Measurements from ENCODE around the gene WBP1. TPM values are rescaled to one million over a fixed set of nuclear protein-coding genes. Genes with fewer than 3 reads are reported as not detected.

Gene WBP1
- total RNA-seq: 10 to 100 TPM; 32.9 to 35.9 TPM

DNA sequence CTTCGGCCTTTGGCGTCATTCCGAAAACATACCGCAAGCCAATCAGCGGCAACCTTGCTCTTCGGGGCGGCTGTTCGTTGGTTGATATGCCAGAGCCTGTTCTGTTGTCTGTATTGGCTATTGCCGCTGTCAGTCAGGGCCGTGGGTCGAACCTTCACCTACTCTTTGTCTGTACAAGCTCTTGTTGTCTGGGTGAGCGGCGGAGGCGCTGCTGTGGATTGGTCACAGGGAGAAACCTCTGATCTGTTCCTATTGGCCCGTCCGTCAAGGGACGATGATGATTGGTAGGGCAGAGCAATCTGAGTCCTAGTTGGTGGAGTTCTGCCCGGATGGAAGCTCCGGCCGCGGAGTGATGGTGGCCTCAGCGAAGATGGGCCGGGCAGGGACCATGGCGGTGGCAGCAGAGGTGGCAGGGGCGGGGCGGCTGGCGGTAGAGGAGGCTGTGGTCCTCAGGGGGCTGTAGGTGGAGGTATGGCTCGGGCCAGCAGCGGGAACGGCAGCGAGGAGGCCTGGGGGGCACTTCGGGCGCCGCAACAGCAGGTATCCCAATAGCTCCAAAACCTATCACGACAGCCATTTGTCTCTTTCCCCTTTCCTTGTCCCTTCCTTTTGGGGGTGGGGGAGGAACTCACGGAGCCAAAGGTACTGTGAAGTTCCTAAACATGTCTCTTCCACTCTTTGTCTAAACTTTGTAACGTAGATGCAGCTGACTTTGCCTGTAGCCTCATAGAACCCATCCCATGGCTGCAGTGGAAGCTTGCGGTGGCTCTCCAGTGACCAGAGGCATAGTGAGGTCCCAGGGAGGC, at the start of gene WBP1:
WBP1 (plus strand) TSS at position 307 of the 806 bp plus-strand sequence; CDS start at position 472, 165 bp downstream.
- Mint-ChIP-seq H3K36me3 (peaks cover 20% of the 10 kb centered on the region), H3K9me3 (no peaks in the 10 kb centered on the region), H3K27me3 (peaks cover 2% of the 10 kb centered on the region), H3K4me1 (ENCODE audit: low read depth) (peaks cover 55% of the 10 kb centered on the region), H3K27ac (peak within 1 kb of the TSS; percentile 99), H3K4me3 (peak within 1 kb of the TSS; percentile 87)
- ChIA-PET CTCF (interaction anchor here (0.9 to 3.6 kb wide), 6 partner anchors 8 to 73 kb away, joined by 5 to 19 read pairs (median 8); partner anchors contain the start of genes CCDC142, HTRA2, MRPL53 and TTC31), POLR2A (interaction anchor here (0.9 to 3.2 kb wide), 8 partner anchors 10 to 254 kb away, joined by 3 to 20 read pairs (median 8); partner anchors contain the start of genes AUP1, C2orf81, CCDC142 and DQX1)
- intact Hi-C loops (cut with micrococcal nuclease): loop anchor here (1.0 to 10.0 kb wide), 6 partner anchors 14 to 1224 kb away; partner anchors contain the start of genes AUP1, CCT7, HTRA2 and MRPL53
- peak; percentile 100 for DNase-seq

DNA sequence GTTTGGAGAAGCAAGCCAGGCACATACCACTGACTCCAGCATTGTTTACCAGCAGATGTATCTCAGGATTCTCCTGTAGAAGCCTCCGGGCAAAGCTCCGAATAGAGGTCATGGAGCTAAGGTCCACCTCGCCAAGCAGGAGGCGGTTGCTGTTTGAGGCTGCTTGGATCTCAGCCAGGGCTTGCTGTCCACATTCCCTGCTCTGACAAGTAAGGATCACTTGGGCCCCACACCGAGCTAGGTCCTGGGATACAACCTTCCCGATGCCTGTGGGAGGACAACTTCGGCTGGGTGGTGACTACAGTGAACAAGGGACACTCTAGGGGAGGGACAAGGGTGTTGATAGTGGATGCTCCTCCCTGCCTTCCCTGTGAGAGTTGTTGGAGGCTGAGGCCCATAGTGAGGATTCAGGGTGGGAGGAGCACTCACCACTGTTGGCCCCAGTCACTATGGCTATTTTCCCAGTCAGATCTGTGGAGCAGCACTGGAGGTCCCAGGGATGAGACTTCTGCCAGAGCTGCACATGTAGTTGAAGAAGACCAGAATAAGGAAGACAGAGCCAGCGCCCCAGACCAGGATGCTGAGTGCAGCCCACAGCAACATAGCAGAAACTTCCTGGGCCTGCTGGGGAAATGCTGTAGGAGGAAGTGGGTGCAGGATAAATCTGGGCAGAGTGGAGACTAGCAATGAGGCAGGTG, 45.1 kb upstream of the WBP1 start:
- POLR2A ChIA-PET: no interaction called here

DNA sequence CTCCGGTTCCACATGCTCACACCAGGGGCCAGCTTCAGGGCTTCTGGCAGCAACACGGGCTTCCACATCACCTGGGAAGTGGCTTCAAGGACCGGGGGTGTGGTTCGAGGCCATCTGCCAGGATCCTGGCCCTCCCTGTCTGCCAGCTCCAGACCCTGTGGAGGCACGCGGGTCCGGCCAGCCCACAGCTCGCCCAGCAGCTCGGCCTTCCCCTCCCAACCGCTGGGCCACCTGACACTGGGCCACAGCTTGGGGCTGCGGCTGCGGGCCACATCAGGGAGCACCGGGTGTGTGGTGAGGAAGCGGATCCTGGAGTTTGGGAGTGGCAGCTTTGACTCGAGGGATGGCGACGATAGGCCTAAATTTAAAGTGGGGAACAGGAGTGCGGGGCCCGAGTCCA, 43.8 kb upstream of the WBP1 start:
- no peak for DNase-seq
- Mint-ChIP-seq H3K36me3 (no peaks in the 10 kb centered on the region), H3K4me1 (ENCODE audit: low read depth) (peaks cover 4% of the 10 kb centered on the region), H3K27ac (no peak overlapping the region), H3K27me3 (peaks cover 11% of the 10 kb centered on the region), H3K9me3 (no peaks in the 10 kb centered on the region), H3K4me3 (peak overlapping the region; percentile 12)
- ChIA-PET POLR2A (no interaction called here), CTCF (interaction anchor here (0.9 to 1.1 kb wide), 2 partner anchors 19 to 593 kb away, joined by 3 to 5 read pairs; no protein-coding TSS in a partner anchor)
- intact Hi-C loops (cut with micrococcal nuclease): no loop called here

More for the DNA sequence above, 45.1 kb upstream of the WBP1 start:
- no peak for DNase-seq
- Mint-ChIP-seq H3K4me1 (ENCODE audit: low read depth) (peaks cover 4% of the 10 kb centered on the region), H3K27me3 (peaks cover 12% of the 10 kb centered on the region), H3K9me3 (no peaks in the 10 kb centered on the region), H3K36me3 (no peaks in the 10 kb centered on the region), H3K27ac (no peak overlapping the region), H3K4me3 (no peak overlapping the region)
- CTCF ChIA-PET: interaction anchor here (1.6 kb wide), 1 partner anchor 22 kb away, joined by 5 read pairs; no protein-coding TSS in a partner anchor
- intact Hi-C loops (cut with micrococcal nuclease): no loop called here

DNA sequence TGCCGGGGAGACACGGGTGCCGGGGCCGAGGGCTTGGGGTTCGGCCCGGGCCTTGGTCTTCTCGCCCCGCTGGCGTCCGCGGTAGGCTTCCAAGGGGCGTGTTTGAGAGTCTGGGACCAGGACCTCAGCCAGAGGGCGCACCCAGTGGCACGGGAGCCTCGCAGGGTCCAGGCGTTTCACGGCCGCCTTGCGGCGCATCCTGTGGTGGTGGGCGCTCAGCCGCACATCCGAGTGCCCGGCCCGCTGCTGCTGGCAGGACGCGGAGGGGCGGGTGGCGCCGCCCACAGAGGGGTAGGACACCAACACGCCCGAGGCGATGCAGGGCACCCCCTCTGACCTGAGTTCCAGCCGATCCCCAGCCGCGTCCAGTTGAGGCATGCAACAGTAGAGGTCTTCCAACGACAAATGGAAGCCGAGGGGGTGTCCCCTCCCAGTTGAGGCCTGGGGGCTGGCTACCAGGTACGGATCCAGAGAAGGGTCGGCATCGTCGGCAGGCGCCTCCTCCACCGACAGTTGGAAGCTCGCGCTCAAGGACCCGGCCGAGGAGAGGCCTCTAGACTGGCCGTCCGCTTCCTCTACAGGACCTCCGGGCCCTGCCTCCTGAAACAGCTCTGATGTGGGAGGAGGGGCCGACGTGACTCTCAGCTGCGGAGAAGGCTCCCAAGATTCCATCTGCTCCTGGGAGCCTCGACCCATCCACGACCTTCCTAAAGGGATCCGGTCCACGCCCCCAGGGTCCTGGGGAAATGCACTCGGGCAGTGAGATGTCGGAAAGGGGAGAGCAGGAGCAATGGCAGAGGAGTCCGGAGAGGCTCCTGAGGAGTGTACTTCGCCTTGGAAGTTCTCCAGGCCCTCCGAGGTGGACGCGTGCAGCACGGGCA, 43.1 kb upstream of the WBP1 start:
- ChIA-PET POLR2A (no interaction called here), CTCF (interaction anchor here (1.0 to 1.2 kb wide), 3 partner anchors 17 to 165 kb away, joined by 4 to 5 read pairs (median 4); no protein-coding TSS in a partner anchor)
- Mint-ChIP-seq H3K9me3 (no peaks in the 10 kb centered on the region), H3K36me3 (no peaks in the 10 kb centered on the region), H3K4me1 (ENCODE audit: low read depth) (peaks cover 4% of the 10 kb centered on the region), H3K27ac (no peak overlapping the region), H3K27me3 (peaks cover 10% of the 10 kb centered on the region), H3K4me3 (peak overlapping the region; percentile 58)
- DNase-seq: peak; percentile 38
- intact Hi-C loops (cut with micrococcal nuclease): no loop called here

DNA sequence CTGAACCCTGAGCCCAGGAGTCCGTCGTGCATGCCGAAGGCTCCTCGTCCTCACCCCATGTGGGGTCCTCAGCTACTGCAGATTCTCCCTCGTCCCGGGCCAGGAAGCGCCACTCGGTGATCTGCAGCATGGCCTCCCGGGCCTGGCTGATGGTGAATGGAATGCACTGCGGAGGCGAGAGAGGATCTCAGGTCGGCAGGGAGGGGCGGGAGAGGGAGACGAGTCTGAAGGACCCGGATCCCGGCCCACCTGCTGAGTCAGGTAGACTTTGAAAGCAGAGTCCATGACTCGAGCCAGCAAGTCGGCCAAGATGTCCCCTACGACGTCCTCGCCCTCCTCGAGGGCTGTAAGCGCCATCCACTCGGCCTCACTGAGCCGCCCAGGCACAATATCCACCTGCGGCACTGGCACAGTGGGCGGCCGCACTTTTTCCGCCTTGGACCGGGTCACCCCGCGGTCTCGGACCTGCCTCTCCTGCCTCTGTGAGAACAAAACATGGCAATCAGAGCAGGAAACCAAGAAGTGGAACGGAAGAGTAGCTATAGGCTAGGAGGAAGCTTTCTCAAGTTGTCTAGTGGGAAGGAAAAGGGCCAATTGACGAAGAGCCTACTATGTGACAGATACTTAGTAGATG, 42.4 kb upstream of the WBP1 start:
- DNase-seq: no peak
- CTCF ChIA-PET: interaction anchor here (1.0 to 1.2 kb wide), 2 partner anchors 18 to 166 kb away, joined by 4 read pairs; no protein-coding TSS in a partner anchor
- Mint-ChIP-seq H3K4me1 (ENCODE audit: low read depth) (peaks cover 10% of the 10 kb centered on the region), H3K27ac (no peak overlapping the region), H3K9me3 (no peaks in the 10 kb centered on the region), H3K27me3 (peaks cover 10% of the 10 kb centered on the region), H3K4me3 (peak overlapping the region; percentile 58), H3K36me3 (no peaks in the 10 kb centered on the region)
- POLR2A ChIA-PET: no interaction called here
- intact Hi-C loops (cut with micrococcal nuclease): no loop called here

DNA sequence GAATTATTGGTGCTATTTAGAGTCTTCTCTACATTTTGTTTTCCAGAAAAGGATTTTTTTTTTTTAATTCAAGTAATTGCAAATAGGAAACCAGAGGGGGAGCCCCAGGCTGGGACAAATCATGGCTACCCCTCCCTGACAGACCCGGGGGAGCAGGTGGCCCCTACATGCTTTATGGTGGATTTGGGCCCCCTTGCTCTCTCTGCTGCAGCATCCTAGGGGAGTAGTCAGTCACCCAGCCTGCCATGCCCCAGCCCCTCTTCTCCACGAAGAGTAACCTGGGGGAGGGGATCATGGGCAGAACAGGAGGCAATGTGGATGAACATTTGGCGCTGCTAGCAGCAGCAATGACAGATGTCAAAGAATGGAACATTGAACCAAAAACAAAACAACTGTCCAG, 41.5 kb upstream of the WBP1 start:
- peaks cover 10% of the 10 kb centered on the region for H3K27me3 Mint-ChIP-seq
- CTCF ChIA-PET: no interaction called here
- no peaks in the 10 kb centered on the region for H3K36me3 Mint-ChIP-seq
- DNase-seq: no peak
- POLR2A ChIA-PET: no interaction called here
- no peak overlapping the region for H3K27ac Mint-ChIP-seq
- peaks cover 15% of the 10 kb centered on the region for H3K4me1 Mint-ChIP-seq (ENCODE audit: low read depth)
- no peaks in the 10 kb centered on the region for H3K9me3 Mint-ChIP-seq
- H3K4me3 Mint-ChIP-seq: no peak overlapping the region
- intact Hi-C loops (cut with micrococcal nuclease): no loop called here

DNA sequence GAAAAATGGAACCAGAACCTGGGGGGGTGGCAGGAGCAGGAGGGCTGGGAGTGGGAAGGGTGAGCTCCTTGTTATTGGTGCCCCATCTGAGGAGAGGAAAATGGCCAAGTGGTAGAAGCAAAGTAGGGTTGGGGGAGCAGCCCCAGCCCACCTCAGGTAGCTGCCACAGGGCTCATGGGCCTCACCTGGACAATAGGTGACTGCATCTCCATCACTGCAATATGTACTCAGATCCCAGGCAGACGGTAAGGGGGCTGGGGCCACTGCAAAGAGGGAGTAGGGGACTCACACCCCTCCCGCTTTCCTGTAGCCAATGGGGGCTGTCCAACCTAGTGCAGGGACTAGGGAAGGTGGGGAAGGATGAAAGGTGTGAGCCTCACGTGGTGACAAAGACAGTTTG, 41.0 kb upstream of the WBP1 start:
- Mint-ChIP-seq H3K36me3 (no peaks in the 10 kb centered on the region), H3K4me1 (ENCODE audit: low read depth) (peaks cover 15% of the 10 kb centered on the region), H3K4me3 (no peak overlapping the region), H3K9me3 (no peaks in the 10 kb centered on the region), H3K27me3 (peaks cover 10% of the 10 kb centered on the region), H3K27ac (no peak overlapping the region)
- ChIA-PET POLR2A (no interaction called here), CTCF (no interaction called here)
- no peak for DNase-seq
- intact Hi-C loops (cut with micrococcal nuclease): no loop called here

DNA sequence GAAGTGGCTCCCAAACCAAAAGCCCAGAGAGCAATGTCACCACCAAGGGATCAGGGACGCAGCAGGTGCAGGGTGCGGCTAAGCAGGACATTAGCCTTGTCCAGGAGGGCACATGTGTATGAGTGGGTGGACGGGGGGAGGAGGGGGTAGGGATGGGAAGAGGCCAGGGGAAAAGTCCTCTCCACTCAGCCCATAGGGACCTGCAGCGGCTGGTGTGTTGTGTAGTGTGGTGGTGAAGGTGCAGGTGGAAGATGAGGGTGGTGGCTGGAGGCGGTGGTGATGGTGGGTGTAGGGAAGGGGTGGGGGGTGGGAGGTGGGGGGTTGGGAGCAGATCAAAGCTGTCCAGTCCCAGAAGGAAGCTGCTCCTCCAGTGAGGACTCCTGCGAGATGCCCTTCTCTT, 40.5 kb upstream of the WBP1 start:
- Mint-ChIP-seq H3K4me1 (ENCODE audit: low read depth) (peaks cover 18% of the 10 kb centered on the region), H3K27ac (no peak overlapping the region), H3K9me3 (no peaks in the 10 kb centered on the region), H3K4me3 (no peak overlapping the region), H3K27me3 (peaks cover 10% of the 10 kb centered on the region), H3K36me3 (no peaks in the 10 kb centered on the region)
- POLR2A ChIA-PET: no interaction called here
- DNase-seq: no peak
- CTCF ChIA-PET: no interaction called here
- intact Hi-C loops (cut with micrococcal nuclease): no loop called here

DNA sequence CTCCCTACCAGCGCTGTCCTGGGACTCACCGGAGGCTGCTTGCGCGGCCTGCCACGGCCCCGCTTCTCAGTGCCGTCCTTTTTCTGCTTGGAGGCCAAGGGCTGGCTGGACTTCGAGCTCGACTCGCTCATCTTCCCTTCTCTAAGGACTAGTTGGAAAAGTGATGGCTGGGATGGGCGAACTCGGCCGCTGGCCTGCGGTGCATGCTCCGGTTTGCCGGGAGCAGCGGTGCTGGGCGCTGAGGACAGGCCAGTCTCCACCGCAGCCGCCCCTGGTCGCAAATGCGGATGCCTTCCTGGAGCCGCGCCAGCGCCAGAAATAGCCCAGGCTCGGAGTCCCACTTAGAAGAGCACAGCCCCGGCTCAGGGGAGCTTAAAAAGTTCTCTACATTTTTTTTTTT, 39.9 kb upstream of the WBP1 start:
- Mint-ChIP-seq H3K27me3 (peaks cover 7% of the 10 kb centered on the region), H3K4me3 (no peak overlapping the region), H3K36me3 (no peaks in the 10 kb centered on the region), H3K9me3 (no peaks in the 10 kb centered on the region), H3K27ac (no peak overlapping the region), H3K4me1 (ENCODE audit: low read depth) (peaks cover 22% of the 10 kb centered on the region)
- DNase-seq: no peak
- intact Hi-C loops (cut with micrococcal nuclease): no loop called here
- ChIA-PET POLR2A (no interaction called here), CTCF (no interaction called here)

DNA sequence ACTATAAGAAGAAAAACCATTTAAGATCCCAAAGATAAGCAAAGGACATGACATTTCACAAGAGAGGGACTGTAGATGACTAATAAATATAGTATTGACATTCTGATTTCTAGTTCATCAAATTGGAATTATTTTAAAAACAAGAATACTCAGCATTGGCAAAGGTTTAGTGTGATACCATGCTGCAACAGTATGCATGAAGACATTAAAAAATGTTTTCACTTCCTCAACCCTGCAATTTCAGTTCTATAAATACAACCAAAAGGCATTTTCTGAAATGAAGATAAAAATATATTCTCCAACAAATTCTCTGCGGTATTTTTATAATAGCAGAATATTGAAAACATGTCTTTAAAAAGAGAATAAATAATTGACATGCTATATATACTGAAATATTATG, 38.9 kb upstream of the WBP1 start:
- DNase-seq: no peak
- Mint-ChIP-seq H3K27ac (no peak overlapping the region), H3K9me3 (no peaks in the 10 kb centered on the region), H3K4me1 (ENCODE audit: low read depth) (peaks cover 24% of the 10 kb centered on the region), H3K4me3 (no peak overlapping the region), H3K36me3 (no peaks in the 10 kb centered on the region), H3K27me3 (peaks cover 2% of the 10 kb centered on the region)
- ChIA-PET POLR2A (no interaction called here), CTCF (interaction anchor here (0.6 kb wide), 1 partner anchor 18 kb away, joined by 3 read pairs; no protein-coding TSS in a partner anchor)
- intact Hi-C loops (cut with micrococcal nuclease): no loop called here

DNA sequence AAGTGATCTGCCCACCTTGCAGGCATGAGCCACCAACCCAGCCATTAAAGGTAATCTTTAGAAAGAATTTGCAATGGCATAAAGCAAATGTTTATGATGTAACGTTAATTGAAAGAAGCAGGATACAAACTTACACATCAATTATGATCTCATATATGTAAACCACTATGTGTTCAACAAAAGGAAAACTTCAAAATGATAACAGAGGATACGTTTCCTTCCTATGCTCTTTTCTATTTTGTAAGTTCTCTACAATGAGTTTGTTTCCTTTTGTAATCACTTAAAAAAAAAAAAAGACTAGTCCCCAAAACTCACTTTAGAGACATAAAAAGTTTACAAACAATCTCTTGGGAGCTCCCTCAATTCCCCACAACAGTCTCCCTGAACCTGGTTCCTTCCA, 38.2 kb upstream of the WBP1 start:
- Mint-ChIP-seq H3K36me3 (peaks cover 1% of the 10 kb centered on the region), H3K27ac (no peak overlapping the region), H3K9me3 (no peaks in the 10 kb centered on the region), H3K27me3 (no peaks in the 10 kb centered on the region), H3K4me1 (ENCODE audit: low read depth) (peaks cover 24% of the 10 kb centered on the region), H3K4me3 (peak overlapping the region; percentile 43)
- CTCF ChIA-PET: no interaction called here
- intact Hi-C loops (cut with micrococcal nuclease): no loop called here
- POLR2A ChIA-PET: interaction anchor here (3.4 kb wide), 1 partner anchor 35 kb away, joined by 10 read pairs; the partner anchor contains the start of gene INO80B
- DNase-seq: no peak
